LoVo (cell line): ENCODE measurements around the gene RARB.

Experiments
- DNase-seq: peaks from one replicate; pipeline ENCODE4 v3.0.0-alpha.2; 2016; ENCODE audit warnings: low spot score

Gene RARB

GRCh38 chr3:25508433-25508832 is 80.4 kb downstream of the RARB start:
- DNase-seq = no peak

GRCh38 chr3:25508901-25509300 is 80.8 kb downstream of the RARB start:
- no peak for DNase-seq

GRCh38 chr3:25510797-25511196 is 82.7 kb downstream of the RARB start:
- no peak for DNase-seq

GRCh38 chr3:25511972-25512721 is 84.1 kb downstream of the RARB start:
- DNase-seq = no peak

GRCh38 chr3:25513642-25514266 is 85.7 kb downstream of the RARB start:
- no peak for DNase-seq

- DNase-seq = no peak
Observed at GRCh38 chr3:25515171-25515570, 87.1 kb downstream of the RARB start.

- no peak for DNase-seq
Observed at GRCh38 chr3:25520926-25521559, 93.0 kb downstream of the RARB start.

- no peak for DNase-seq
Observed at GRCh38 chr3:25527336-25527735, 99.3 kb downstream of the RARB start.

GRCh38 chr3:25527801-25528200 is 99.7 kb downstream of the RARB start:
- no peak for DNase-seq

GRCh38 chr3:25531971-25532370 is 103.9 kb downstream of the RARB start:
- DNase-seq = no peak

- no peak for DNase-seq
Observed at GRCh38 chr3:25532431-25533162, 104.5 kb downstream of the RARB start.

GRCh38 chr3:25533399-25533798 is 105.3 kb downstream of the RARB start:
- DNase-seq = no peak

- DNase-seq = no peak
Observed at GRCh38 chr3:25534007-25534406, 105.9 kb downstream of the RARB start.

- DNase-seq = no peak
Observed at GRCh38 chr3:25536521-25537391, 108.7 kb downstream of the RARB start.

- no peak for DNase-seq
Observed at GRCh38 chr3:25537516-25537915, 109.5 kb downstream of the RARB start.

- DNase-seq = no peak
Observed at GRCh38 chr3:25540273-25540672, 112.2 kb downstream of the RARB start.

- DNase-seq = no peak
Observed at GRCh38 chr3:25542492-25543039, 114.5 kb downstream of the RARB start.

- no peak for DNase-seq
Observed at GRCh38 chr3:25547103-25547502, 119.0 kb downstream of the RARB start.

GRCh38 chr3:25547943-25548674 is 120.0 kb downstream of the RARB start:
- no peak for DNase-seq

GRCh38 chr3:25548836-25549235 is 120.8 kb downstream of the RARB start:
- DNase-seq = no peak

GRCh38 chr3:25552251-25552650 is 124.2 kb downstream of the RARB start:
- no peak for DNase-seq
